GM21619 (cell line): ENCODE results near the gene MACROD1.

Experiments used
- ATAC-seq: cut with Tn5 transposase; IDR thresholded peaks from one replicate; pipeline ENCODE4 v1.9.1; 2021; ENCODE audit not compliant: unreplicated experiment

Gene MACROD1

DNA sequence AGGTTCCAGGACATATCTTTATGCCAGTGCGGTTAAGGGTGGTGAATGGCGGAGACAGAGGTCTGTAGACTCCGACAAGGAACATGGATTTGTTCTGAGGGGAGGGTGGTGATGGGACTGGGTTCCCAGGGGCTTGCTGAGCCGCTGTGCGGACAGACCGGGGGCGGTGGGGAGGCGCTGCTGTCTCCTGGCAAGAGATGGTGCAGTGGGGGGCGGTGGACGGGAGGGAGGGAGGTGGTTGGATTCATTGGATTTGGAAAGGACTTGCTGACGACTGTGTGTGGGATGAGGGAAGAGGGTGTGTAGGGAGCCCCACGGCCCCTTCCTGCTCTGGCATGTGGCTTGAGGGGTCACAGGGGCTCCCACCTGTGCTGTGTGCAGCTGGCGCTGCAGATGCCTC is 87.0 kb downstream of the MACROD1 start:
- ATAC-seq, result no peak

DNA sequence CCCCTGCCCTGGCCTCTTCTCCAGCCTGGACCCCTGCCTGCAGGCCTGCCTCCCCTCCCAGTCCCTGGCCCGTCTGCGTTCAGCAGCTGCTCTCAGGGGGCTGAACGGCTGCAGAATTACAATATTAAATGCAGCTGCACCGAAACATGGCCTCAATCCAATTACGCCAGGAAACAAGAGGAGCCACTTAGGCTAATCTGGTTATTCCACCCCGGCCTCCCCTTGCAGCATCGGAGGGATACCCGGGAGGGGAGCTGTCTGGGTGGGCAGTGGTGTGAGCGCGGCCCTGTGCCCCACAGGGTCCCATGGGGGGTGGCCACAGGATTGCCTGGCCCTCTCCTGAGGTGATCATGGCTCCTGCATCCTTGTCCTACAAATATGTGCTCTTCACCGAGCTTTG is 87.6 kb downstream of the MACROD1 start:
- no peak for ATAC-seq

DNA sequence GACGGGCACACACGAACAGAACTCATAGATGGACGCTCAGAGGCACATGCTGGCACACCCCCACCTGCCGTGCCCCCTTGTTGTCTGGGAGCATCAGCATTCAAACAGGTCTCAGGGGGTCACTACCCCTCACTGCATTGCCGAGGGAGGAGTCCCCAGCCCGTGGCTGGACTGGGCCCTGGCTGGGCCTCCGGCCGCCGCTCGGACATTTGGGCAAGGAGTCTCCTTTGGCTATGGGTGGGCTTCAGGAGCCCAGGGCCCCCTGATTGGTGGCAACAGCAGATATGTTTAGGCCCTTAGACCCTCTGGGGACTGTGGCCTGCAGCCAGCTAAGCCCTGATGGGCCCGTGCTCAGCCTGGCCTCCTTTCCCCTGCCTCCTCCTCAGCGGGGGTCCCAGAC is 88.3 kb downstream of the MACROD1 start:
- ATAC-seq, result no peak

DNA sequence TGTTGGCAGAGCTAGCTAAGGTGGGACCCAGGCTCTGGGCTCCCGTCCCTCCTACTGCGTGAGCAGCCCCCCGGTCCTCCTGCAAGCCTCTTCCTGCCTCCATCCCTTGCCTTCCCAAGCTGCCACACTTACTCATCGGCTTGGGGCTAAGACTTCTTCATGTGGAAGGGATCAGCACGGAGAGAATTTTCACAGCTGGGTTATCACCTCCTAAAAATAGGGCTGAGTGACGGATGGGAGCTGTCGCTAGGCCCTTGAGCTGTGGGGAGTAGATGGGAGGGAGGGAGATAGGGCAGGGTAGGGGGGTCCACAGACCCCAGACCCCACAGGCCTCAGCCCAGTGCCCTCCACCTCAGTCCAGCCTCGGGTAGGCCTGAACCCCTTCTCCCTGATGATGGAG is 89.2 kb downstream of the MACROD1 start:
- no peak for ATAC-seq

DNA sequence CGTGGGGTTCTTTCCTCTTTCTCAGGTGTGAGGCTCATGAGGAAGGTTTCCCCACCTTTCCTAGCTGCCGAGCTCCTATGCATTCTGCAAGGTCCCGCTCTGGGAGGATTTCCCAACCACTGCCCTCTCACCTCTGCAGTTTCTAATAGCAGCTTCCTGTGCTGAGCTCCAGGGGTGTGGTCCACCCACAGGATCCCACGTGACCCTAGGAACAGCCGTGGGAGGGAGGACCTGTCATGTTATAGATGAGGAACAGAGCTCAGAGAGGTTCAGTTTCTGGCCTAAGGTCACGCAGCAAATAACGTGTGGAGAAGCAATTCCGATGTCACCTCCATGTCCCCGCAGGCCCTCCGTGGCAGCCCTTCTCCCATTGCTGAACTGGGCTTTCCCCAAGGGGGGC is 91.7 kb downstream of the MACROD1 start:
- no peak for ATAC-seq

DNA sequence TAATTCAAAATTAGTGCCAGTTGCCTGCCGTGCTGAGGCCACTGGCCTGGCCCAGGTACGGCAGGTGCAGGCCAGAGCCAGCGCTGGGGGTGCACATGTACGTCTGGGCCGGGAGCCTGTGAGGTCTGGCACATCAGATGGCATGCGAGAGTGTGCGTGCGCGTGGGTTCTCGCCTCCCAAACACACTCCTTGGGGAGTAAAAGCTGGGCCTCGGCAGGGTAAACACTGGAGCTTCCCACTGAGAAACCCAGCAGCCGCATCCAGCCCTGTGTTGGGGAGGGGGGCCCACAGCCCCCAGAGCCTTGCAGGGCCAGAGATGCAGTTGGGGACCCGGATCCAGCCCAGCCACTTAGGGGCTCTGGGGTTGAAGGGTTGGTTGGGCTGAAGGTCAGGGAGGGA is 92.4 kb downstream of the MACROD1 start:
- ATAC-seq, result no peak

DNA sequence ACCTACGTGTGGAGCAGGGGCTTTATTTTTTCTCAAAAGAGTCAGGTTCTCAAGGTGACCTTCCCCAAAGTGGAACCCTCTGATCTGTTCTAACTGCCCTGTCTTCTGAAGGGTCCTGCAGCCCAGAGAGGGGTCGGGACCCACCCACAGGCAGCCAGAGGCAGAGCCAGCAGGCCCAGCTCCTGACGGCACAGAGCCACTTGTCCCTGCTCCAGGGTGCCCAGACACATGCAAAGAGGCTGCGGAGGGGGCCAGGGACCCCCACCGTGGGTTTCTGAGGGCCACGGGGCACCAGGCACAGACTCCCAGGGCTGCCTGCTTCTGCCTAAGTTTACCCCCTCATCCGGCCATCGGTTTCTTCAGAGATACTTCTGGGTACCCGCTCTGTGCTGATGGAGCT is 93.0 kb downstream of the MACROD1 start:
- ATAC-seq, result no peak

DNA sequence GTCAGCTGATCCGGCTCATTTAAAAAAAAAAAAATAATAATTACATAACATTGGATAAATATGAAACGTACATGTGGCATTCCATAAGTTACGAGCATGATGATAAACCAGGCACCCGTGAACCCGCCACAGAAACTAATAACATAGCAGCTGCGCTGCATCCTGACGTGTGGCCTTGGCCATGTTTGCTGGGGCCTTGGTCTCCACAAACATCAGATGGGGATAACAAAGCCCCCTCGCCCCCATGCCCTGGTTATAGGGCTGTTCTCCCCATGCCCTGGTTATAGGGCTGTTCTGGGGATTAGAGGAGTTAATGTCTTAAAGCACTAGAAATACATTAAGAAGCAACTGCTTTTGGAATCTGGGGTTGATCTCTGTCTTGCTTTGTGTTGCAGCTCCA is 93.5 kb downstream of the MACROD1 start:
- no peak for ATAC-seq

DNA sequence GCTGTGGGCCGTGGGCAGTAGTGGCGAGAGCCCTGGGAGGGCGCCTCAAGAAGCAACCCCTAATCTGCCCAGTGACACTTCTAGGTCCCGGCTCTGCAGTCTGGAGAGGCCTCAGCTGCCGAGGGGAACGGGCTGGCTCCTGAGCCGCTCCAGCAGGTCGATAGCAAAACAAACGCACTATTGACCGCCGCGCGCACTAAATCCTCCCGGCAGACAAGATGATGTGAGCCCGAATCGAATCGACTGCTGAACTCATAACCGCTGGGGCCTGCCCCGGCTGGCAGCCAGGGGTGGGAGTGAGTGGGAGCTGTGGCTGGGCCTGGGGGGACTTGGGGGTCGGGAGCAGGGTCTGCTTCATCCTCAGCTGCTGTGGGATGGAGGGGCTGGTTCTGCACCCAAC is 94.1 kb downstream of the MACROD1 start:
- no peak for ATAC-seq

DNA sequence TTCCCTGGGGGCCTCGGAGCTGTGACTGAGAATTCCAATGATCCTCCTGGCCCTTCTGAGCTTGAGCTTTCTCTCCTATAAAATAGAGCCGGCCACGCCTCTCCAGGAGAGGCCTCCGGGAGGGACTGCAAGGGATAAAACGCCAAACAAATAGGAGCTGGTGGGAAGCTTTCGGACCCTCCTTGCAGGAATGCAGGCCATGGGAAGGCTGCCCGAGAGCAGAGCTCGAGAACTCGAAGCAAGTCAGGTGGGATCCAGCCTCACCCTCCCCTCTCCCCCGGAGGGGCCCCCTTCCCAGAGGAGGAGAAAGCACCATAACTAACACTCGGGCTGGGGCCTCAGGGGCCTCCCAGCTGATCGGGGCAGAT is 95.6 kb downstream of the MACROD1 start:
- ATAC-seq, result no peak

DNA sequence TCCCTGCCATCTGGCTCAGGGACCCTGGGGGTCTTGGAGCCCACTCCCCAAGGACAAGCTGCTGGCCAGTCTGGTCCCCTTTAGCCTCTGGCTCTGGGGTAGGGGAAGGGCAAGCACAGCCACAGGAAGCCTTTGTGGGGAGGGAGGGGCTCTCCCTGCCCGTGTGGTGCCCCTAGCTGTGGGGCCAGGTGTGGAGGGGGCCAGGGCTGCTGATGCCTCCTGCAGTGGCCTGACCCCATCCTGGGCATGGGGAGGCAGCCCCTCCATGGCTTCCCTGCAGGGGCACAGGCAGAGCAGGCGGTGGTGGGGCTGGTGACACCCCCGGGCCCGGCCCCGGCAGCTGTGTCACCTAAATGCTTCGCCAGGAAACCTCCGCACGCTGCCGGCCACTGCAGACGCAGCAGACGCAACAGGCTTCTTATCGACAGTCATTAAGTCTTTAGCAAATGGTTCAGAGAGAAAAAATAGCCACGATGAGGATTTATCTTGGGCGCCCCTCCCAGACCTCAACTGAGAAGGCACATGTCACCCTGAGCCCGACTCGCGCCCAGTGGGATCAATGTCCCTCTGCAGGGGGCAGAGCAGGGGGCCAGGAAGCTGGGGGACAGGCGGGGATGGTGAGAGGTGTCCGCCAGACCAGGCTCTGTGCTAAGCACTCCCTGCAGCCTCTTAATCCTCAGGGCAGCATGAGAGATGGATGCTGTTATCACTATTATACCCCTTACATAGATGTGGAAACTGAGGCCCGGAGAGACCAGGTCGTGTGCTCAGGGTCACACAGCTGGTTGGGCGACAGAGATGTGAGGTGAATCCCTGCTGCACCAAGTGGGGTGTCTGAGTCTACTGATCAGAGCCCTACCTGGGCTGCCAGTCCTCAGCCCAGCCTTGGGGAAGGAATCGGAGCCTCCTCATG is 96.3 kb downstream of the MACROD1 start:
- ATAC-seq, result no peak

DNA sequence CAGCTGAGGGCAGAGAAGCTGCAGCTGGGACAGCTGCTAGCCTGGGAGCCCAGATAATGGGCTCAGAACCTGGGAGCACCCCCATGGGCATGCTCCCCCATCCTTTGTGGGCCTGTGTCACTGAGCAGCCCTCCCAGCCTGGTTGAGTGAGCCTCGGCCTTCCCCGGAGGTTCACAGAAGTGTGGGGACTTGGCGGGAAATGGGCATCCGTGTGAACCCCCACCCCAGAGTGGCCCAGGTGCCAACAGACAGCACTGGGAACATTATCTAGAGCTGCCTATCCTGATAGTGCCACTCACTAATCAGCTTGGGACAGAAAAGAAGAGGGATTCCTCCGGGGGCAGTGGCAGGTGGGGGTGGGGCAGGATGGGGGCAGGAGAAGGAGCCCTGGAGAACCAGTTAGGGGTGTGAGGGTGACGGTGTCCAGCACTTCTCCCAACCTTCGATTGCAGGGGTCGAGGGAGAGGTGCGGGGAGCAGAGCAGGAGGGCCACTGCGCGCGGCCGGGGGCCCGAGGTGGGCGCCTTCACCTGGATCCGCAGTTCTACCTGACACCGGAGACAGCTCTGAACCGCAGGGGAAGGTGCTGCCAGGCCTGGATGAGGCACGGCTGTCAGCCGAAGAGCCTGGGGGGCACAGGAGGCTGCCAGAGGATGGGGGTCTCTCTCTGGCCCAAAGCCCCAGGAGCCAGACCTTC is 97.1 kb downstream of the MACROD1 start:
- no peak for ATAC-seq

DNA sequence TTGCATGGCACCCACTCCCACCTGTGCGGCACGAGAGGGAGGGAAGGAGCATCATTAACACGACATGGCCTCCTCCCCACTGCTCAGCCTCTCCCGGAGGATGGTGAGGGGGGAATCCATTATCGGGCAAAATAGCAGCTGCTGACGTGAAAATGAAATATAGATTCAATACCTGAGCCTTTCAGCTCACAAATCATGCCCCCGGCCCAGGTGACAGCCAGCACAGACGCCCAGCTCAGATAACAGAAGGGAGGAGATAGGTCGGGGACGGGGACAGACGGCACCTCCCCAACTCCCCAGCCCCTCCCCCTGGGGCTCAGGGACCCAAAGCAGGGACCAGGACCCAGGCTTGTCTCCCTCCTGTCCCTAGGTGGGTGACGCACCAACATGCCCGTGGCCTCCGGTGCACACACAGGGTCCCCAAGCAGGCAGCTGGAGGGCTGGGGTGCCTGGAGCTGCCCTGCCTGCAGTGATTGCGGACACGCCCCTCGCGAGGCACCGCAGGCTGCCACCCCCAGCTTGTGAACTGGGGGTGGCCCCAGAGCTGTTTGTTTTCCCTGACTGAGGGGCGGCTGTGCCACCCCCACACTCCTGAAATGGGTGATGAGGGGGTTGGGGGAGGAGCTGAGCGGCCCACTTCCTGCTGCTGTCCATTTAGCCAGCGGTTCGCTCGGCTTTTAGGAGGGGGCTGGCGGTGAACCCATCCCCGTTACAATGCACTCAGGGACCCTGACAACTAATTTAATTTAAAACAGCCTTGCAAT is 98.5 kb downstream of the MACROD1 start:
- ATAC-seq, result no peak

DNA sequence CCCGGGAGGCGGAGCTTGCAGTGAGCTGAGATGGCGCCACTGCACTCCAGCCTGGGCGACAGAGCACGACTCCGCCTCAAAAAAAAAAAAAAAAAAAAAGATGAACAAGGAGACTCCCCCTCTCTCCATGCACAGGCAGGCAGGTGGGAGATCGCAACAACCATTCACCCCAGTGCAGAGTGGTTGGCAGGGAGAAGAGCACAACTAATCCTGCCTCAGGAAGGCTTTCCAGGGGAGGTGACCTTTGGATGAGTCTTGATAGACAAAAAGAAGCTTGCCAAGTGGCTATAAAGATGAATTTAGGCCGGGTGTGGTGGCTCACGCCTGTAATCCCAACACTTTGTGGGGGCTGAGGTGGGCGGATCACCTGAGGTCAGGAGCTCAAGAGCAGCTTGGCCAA is 100.2 kb downstream of the MACROD1 start:
- no peak for ATAC-seq

DNA sequence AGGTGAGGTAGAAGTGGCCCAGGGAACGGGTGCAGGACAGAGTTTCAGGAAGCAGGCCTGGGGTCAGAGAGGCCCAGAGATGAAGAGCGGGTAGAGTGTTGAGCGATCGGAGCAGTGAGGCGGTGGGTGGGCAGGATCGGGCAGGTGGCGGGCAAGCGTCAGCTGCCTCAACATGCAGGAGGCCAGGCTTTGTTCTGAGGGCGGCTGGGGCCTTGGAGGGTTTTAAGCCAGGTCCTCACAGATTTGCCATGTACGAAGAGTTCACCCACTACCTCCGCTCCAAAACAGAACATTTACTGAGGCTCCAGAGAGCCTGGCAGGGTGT is 100.8 kb downstream of the MACROD1 start:
- no peak for ATAC-seq

DNA sequence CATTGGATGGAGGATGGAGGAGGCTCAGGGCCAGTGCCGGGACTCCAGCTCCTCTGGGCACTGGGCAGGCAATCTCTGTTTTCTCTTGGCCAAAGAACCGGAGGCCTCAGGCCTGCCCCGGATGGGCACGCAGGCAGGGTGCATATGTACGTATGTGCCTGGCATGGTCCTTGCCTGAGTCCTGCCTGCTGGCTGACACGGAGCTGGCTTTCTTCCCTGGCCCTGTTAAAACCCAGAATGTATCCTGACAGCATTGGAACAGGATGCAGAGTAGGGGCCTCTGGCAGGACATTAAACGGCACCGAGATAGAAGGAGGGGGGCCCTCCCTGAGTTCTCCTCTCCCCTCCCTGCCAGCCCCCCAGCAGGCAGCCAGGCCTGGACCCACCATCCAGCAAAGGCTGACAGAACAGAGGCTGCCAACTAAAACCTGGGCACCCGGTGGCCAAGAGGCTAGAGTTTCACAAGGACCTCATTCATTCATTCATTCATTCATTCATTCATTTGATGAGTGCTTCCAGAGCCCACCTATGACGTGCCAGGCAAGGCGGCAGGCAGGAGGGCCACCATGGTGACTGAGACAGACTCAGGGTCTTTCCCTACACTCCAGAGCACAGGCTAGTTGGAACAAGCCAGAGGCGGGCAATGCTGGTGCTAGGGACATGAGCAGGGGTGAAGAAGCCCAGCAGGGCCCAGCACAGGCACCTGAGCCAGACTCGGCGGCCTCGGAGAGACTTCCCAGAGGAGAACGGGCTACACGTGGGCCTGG is 101.4 kb downstream of the MACROD1 start:
- ATAC-seq, result no peak

DNA sequence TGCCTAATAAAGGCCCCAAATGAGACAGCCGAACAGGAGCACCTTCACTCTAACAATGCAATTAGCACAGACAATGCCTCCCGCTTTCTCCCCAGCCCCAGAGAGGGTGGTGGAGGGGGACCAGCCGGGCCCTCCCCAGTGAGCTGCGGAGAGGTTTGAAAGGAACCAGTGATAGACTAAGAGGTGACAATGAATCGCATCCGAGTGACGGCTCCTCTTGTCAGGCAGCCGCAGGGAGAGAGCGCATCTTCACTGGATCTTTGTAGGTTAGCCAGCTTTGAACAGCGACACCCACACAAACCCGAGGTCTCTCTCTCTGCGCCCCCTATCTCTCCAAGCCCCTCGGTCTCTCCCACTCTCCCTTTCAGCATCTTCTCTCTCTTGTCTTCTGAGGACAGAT is 102.1 kb downstream of the MACROD1 start:
- no peak for ATAC-seq

DNA sequence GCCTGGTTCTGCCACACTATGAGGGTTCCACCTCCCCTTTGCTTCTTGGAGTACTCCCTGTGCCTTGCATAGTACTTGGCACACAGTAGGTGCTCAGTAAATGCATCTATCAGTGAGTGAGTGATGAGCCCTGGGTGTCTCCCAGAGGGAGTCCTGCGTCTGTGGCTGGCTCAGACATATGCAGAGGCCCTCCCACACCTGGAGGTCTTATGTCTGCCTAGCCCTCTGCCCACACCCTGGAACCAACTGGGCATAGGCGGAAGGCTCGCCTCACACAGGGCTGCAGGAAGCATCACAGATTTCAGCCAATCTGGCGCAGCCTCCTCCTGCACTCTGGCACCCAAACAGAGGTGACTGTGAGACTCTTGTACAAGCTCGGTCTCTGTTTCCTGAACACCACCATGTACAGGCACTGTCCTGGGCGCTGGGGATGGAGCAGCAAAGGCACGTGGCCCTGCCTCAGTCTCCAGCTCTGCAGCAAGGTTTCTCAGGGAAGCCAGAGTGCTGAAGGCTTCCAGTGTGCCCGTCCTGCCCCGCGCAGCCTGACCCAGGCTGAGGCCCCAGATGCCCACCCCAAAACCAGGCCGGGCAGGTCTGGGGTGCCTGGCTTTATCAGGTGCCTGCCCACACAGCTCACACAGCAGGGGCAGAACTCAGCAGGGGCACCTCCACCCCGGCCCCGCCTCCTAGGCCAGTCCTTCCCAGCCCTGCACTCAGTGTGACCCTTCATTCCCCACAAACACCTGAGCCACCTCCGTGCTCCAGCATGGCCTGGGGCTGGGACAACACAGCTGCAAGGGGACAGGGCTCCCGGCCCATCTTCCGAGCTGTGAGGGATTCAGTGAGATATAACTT is 103.5 kb downstream of the MACROD1 start:
- ATAC-seq, result no peak

DNA sequence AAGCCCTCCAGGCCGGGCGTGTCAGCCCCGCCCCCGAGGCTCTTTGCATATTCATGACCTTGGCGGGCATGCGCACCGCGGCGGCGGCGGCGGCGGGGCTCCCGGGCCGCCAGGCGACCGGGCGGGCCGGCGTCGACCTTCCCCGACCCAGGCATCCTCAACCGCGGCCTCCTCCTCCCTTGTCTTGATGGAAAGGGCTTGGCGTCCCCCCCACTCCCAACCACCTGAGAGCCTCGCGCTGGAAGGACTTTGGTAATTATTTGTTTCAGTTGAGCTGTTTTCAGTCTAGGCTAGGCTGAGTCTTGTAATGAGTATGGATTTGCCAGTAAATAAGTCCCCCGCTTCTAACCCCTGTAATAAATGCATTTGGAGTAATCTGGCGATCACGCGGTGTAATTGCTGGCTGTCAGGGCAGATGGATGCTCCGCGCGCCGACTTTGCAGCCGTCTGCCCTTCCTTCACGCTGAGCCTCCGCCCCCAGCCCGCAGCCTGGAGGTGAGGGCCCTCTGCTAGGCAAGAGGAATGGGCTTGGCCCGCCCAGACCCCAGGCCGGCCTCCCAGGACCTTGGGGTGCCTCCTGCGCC is 105.0 kb downstream of the MACROD1 start:
- no peak for ATAC-seq

DNA sequence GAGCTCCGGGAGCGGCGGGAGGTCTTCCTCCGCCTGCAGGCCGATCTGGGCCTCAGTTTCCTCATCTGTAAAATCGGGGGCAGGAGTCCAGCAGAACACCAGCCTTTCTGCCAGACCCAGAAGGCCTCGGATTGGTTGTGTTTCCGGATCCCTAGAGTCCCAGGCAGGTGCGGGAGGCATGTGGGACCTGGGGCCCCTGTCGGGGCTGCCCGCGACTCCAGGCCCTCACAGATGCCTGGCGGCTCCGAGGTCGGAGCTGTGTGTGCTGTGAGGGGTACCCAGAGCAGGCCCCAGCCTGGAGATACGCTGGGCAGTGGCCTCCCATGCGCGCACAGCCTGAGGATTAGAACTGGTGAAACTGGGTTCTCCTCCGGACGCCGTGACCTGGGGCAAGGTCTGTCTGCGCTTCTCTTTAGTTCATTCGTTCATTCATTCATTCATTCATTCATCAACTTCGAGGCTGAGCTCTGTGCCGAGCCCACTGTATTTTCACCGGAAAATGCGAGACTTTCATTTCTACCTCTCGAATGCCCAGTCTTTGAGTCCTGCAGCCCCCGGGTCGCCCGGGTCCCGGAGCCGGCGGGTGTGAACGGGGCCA is 105.6 kb downstream of the MACROD1 start:
- no peak for ATAC-seq
